ENCODE measurements around the gene PPFIA4.

The PPFIA4 gene

DNA sequence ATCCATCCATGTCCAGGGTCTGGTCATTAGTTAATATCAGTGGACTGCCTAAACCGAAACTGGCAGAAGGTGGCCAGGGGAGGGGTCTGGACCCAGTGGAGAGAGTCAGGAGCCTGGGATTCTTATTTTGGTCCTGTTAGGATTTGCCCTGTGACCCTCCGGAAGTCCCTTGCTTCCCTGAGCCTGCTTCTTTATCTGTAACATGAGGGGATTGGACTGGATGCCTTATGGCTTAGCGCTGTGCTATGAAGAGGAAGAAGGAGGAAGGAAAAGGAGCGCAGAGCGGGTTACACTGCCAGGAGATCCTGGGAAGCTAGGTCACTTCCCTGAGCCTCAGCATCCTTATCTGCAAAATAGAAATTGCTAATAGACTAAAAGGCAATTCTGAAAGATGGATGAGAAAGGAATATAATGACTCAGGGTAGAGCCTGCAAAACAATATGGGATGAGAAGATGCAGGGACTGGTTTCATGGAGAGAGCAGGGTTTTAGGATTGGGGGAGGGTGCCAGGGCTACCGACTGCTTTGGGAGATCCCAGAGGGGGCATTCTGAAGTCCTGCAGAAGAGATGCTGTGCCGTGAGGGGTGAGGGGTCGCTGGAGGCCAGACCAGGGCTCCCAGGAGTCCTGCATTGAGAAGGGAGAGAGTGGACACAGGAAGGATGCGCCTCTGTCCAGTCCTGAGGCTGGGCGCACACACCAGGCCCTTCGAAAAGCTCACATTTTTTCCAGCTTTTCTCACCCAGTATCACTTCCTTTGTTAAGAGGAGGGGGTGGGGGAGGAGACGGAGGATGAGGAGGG, 100.8 kb downstream of the PPFIA4 start:
- peak; percentile 14 for DNase-seq (ENCODE audit: low spot score)

DNA sequence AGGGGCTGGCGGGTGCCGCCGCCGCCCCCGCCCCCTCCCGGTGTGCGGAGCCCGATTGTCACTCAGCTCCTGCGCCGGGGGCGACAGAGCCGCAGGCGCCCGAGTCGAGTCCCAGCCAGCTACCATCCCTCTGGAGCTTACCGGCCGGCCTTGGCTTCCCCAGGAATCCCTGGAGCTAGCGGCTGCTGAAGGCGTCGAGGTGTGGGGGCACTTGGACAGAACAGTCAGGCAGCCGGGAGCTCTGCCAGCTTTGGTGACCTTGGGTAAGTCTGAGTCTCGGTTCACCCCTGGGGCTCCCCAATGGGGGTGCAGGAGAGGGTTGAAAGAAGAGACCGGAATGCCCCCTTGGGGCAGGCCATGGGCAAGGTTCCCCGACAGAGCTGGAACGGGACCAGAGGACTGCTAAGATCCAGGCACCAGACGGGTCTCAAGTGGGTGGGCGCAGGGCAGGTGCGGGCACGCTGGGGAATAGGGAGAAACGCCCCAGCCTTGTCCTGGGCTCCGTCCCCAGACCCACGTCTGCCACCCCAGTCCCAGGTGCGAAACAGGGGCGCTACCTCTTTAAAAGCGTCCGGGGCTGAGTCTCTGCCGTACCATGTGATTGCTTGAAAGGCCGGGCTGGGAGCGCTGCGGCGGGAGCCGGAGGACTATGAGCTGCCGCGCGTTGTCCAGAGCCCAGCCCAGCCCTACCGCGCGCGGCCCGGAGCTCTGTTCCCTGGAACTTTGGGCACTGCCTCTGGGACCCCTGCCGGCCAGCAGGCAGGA, 101.6 kb downstream of the PPFIA4 start, which contains the start of gene ADORA1:
TSS of gene ADORA1 (plus strand) at position 61 of the 765 bp plus-strand sequence. CDS start 1,116 bp downstream, outside the sequence.
- DNase-seq (ENCODE audit: low spot score), result peak; percentile 69

DNA sequence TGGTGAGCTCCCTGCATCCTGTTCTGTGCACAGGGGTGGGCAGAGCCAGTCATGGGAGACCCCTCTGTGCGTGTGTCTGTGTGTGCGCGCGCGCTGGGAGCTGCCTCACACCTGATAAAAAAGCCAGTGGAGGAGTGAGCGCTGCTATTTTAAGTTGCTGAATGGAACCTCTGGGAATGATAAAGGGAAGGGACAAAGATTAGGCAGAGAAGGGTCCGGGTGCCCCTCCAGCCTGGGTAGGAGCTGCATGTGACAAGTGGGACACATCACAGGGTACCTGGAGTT, 102.1 kb downstream of the PPFIA4 start:
- DNase-seq (ENCODE audit: low spot score), result no peak
